ENCODE measurements around the gene ZNF674.

- no peak for TF ChIP-seq CTCF (IDR thresholded peaks at IDR 0.05; ENCODE audit: low read depth, low read length)
- TF ChIP-seq MAX (IDR thresholded peaks at IDR 0.05; ENCODE audit: low read depth, low read length): no peak
- TF ChIP-seq POLR2A (IDR thresholded peaks at IDR 0.05; ENCODE audit: extremely low read depth, insufficient read length): no peak
- TF ChIP-seq MYC (IDR thresholded peaks at IDR 0.05; ENCODE audit: low read depth, low read length): no peak
These were observed 8.7 kb upstream of the ZNF674 start for GRCh38 chrX:46553935-46554334.
